Embryonic facial prominence (tissue), 1 donor: Measurements from ENCODE around the gene BRPF3.

ENCODE experiments used
- DNase-seq: peaks from one replicate; pipeline ENCODE4 v3.0.0-alpha.2; 2016; ENCODE audit errors: extremely low spot score

BRPF3 gene

DNA sequence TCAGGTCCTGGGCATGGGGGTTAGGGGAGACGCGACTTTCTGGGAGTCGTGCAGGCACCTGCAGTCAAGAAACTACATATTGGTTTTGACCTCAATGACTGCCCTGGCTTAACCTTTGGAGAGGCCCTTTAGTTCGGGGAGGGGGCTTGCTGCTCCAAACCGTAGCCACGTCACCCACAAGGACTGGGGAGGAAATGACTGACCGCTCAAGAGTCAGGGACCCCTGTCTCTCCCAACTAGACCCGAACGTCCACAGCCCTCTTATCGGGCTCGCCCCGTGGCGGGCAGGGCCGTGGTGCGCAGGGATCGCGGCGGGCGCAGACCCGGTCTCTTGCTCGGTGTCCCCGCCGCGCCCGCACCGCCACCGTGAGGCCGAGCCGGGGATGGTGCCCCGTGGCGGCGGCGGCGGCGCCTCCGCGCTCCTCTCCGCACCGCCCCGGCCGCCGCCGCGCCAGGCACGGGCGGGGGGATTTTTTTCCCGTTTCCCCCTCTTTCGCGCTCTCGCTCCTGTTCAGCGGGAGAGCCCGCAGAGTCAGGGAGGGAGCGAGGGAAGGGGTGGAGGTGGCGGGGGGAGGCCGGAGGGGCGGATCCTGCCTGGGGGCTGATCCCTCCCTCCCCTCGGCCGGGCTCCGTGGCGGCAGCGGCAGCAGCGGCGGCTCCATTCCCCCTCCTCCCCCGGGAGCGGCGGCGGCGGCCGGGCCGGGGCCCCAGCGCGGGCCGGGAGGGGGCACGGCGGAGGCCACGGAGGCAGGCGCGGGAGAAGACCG, at the start of gene BRPF3:
Gene BRPF3, plus strand, starts transcription at position 632 of the 767 bp plus-strand sequence. CDS start 3,579 bp downstream, outside the sequence.
- peak; percentile 72 for DNase-seq

GRCh38 chr6:36147294-36147693, 49.2 kb upstream of the BRPF3 start:
- DNase-seq = no peak

DNA sequence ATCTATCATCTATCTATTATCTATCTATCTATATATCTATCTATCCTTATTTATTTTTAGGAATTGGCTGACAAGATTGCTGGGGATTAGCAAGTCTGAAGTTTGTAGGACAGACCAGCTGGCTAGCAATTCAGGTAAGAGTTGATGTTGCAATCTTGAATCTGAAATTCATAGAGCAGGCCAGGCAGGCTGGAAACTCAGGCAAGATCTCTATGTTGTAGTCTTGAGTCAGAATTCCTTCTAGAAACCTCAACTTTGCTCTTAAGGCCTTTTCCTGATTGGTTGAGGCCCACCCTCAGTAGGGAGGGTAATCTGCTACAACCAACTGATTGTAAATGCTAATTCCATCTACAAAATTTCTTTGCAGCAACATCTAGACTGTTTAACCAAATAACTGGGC, 47.1 kb upstream of the BRPF3 start:
- DNase-seq = no peak

- DNase-seq = no peak
These were observed 46.3 kb upstream of the BRPF3 start for GRCh38 chr6:36150283-36150682.

DNA sequence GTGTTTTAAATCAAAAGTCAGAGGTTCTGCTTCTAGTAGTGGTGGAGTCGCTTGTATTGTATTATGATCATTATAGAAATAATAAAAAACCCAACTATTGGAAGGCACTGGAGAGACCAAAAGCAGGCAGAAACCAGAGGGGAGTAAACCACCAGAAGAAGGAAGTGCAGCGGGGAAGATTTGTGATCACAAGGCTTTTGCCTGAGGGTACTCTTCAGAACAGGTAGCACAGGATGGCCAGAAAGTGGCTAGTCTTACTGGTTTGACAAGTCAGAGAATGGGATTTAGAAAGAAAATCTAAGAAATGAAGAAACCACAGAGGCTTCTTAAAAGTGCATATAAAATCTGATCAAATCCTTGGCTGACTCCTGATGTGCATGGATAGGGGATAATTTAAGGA, 42.3 kb upstream of the BRPF3 start:
- no peak for DNase-seq

DNA sequence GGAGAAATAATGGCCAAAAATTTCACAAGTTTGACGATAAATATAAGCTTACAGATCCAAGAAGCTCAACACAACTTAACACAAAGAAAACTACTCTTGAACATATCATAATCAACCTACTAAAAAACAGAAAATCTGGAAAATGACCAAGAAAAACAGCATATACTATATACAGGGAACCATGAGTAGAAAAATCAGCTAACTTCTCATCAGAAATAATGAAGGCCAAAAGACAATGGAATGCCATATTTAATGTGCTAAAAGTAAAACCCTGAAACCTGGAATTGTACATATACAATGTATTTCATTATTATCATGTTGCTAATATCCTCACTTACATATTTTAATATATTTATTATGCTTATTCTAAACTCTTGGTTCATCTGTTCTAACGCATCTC, 40.9 kb upstream of the BRPF3 start:
- no peak for DNase-seq

DNA sequence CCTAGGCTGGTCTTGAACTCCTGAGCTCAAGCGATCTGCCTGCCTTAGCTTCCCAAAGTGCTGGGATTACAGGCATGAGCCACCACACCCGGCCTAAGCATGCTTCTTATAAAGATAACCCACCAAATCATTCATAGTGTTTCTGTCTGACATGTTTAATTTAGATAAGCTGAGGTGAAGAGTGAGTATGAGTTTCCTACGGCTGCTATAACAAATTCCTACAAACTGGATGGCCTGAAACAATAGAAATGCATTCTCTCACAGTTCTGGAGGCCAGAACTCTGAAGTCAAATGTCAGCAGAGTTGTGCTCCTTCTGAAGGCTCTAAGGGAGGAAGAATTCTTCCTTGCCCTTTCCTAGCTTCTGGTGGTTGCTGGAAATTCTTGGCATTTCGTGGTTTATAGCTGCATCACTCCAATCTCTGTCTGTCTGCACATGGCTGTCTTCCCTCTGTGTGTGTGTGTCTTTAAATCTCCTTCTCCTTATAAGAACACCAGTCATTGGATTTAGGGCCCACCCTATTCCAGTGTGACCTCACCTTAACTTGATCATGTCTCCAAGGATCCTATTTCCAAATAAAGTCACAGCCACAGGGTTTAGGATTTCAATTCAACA, 36.3 kb upstream of the BRPF3 start:
- no peak for DNase-seq

GRCh38 chr6:36169023-36170007, 27.2 kb upstream of the BRPF3 start:
- no peak for DNase-seq

DNA sequence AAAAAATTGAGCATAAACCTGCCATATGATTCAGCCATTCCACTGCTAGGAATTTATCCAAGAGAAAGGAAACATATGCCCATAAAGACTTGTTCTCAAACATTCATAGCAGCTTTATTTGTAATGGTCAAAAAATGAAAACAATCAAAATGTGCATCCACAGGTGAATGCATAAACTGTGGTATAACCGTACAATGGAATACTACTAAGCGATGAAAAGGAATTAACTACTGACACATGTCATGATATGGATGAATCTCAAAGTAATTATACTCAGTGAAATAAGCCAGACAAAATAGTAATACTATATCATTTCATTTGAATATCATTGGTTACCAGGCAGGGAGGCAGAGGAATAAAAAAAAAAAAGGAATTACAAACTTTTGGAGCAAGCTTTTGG, 25.8 kb upstream of the BRPF3 start:
- no peak for DNase-seq

DNA sequence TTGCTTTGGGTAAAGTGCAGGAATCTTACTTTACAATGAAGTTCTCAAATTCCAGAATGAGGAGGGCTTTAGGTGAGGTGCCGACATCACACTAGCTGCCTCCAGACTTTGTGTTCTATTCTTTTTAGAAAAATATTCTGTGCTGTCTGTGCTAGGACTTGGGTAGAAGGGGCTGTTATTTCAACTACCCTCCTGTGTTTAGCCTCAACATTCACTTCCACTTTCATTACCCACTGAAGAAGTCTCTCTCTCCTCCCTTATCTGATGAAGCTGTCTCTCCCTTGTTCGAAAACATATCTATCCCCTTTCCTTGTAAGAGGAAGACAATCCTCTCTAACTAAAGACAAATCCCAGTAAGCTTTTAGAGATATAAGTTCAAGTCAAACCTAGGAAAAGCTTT, 25.0 kb upstream of the BRPF3 start:
- DNase-seq = no peak

- no peak for DNase-seq
These were observed 19.4 kb upstream of the BRPF3 start for GRCh38 chr6:36177166-36177565.

GRCh38 chr6:36178544-36178943, 18.0 kb upstream of the BRPF3 start:
- no peak for DNase-seq

DNA sequence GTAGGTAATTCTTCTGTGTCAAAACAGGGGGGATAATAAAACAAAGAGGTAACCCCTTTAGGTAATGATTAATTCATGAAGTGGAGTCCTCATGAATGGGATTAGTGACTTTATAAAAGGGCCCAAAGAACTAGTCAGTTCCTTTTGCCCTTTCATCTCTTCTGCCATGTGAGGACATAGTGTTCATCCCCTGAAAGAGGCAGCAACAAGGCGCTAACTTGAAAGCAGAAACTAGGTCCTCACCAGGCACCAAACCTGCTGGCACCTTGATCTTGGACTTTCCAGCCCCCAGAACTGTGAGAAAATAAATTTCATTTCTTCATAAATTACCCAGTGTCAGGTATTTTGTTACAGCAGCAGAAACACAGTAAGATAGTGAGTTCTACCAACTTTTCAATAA, 16.4 kb upstream of the BRPF3 start:
- no peak for DNase-seq

DNA sequence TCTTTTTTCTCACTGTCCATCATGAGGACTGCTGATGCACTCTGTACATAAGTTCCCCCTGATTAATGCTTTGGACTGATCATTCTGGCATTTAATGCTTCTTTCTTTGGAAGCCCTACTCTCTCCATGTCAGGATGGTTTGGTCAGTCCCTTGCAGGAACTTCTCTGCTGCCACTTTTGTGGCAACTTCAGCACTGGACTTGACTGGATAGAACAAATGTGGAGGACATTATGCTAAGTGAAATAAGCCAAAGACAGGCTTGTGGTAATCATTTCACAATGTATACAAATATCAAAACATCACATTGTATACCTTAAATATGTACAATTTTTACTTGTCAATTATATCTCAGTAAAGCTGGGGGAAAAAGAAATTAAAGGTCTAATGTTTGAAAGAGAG, 12.2 kb upstream of the BRPF3 start:
- DNase-seq = no peak

GRCh38 chr6:36186199-36186598, 10.3 kb upstream of the BRPF3 start:
- no peak for DNase-seq

DNA sequence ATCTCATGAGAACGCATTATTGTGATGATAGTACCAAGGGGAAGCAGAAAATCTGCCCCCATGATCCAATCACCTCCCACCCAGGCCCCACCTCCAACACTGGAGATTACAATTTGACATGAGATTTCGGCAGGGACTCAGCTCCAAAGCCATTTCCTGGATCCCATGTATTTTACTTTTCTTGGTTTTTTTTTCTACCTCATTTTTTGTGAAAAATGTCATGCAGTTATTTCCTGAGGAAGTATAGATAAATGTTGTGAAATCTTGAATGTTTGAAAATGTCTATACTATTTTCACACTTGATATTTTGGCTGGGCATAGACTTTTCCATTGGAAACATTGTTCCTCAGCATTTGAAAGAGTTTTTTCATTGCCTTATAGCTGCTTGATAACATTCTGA, 9.1 kb upstream of the BRPF3 start:
- DNase-seq = no peak

- DNase-seq = no peak
These were observed 952 bp upstream of the BRPF3 start for GRCh38 chr6:36195471-36196112.

GRCh38 chr6:36196880-36197548, 470 bp downstream of the BRPF3 start:
- DNase-seq = peak; percentile 95

DNA sequence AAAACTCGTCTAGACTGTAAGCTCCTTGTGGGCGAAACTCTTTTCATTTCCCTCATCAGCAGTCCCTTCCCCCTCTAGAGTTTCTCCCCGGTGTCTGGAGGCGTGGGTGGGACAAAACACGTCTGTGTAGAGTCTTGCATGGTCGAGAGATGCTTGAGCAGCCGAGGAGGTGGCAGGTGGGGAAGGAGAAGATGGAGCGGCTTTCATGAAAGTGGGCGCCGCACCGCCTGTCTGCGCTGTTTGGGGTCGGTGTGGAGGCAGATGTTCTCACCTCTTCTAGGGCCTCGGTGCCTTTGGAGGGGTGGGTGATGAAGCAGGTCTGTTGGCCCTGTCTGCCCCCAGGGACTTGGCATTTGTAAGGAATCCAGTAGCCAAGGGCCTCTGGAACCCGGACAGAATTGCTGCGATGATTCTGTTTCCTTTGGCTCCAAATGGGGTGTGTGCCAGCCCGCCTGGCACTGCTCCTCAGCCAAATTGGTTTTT, 1.2 kb downstream of the BRPF3 start:
- no peak for DNase-seq

DNA sequence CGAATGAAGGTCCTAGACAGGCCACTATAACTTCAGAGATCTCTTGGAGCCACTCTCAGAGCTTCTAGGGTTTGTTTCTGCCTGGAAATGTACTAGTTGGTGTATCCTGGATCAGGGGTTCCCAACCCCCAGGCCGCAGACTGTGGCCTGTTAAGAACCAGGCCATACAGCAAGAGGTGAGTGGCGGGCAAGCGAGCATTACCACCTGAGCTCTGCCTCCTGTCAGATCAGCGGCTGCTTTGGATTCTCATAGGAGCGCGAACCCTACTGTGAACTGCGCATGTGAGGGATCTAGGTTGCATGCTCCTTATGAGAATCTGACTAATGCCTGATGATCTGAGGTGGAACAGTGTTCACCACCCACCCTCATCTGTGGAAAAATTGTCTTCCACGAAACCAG, 2.4 kb downstream of the BRPF3 start:
- no peak for DNase-seq
